Measurements from ENCODE around the gene PIH1D1. TPM values are rescaled to one million over a fixed set of nuclear protein-coding genes. Genes with fewer than 3 reads are reported as not detected.

The PIH1D1 gene
- total and polyA plus RNA-seq, 2 of the 13 experiments (the other 11 are each of a cell fraction or from before 2014, with no cell fraction given), result 110 to 137 TPM

DNA sequence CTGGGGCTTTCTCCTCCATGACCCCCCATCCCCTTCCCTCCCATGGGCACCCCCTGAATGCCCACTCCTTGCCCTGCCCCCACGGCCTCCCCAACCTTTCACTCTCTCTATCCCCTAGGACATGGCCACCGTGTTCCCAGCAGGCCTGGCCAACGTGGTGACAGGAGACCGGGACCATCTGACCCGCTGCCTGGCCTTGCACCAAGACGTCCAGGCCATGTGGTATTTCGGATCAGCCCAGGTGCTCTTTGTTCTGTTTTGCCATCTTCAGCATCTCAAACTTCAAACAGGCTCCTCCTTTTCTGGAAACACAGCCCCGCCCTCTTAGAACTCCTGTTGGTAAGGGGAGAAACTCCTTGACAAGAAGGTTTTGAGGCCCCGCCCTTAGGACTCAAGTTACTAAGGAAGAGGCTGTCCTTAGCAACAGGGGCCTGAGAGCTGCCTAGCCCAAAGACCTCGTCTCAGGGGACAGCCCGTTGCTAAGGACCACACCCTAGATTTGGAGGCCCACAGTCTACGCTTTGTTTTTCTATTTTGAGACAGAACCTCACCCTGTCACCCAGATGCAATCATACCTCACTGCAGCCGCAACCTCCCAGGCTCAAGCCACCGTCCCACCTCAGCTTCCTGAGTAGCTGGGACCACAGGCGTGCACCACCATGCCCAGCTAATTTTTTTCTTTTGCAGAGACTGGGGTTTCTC is 17.3 kb upstream of the PIH1D1 start (continued):
- TF ChIP-seq HMGXB4 (CRISPR knock-in tag; IDR thresholded peaks at IDR 0.05; ENCODE audit: borderline replicate concordance in 1 of 2, low read depth in 1 of 2) (no peak), KLF6 (CRISPR knock-in tag; IDR thresholded peaks at IDR 0.05) (no peak), KDM4B (CRISPR knock-in tag; IDR thresholded peaks at IDR 0.05) (no peak), ZNF740 (CRISPR knock-in tag; IDR thresholded peaks at IDR 0.05) (no peak), ZNF589 (CRISPR knock-in tag; conservative IDR thresholded peaks at IDR 0.05) (no peak), XBP1 (CRISPR knock-in tag; IDR thresholded peaks at IDR 0.05) (no peak), ZNF629 (CRISPR knock-in tag; conservative IDR thresholded peaks at IDR 0.05) (no peak), ZBTB8A (CRISPR knock-in tag; IDR thresholded peaks at IDR 0.05; ENCODE audit: borderline replicate concordance, low read depth) (no peak), ZNF282 (IDR thresholded peaks at IDR 0.05; ENCODE audit: partially characterized antibody) (no peak), JUNB (CRISPR knock-in tag; IDR thresholded peaks at IDR 0.05; ENCODE audit: borderline replicate concordance) (no peak), FLYWCH1 (CRISPR knock-in tag; IDR thresholded peaks at IDR 0.05) (no peak)
- TF ChIP-seq, protein P1, sequence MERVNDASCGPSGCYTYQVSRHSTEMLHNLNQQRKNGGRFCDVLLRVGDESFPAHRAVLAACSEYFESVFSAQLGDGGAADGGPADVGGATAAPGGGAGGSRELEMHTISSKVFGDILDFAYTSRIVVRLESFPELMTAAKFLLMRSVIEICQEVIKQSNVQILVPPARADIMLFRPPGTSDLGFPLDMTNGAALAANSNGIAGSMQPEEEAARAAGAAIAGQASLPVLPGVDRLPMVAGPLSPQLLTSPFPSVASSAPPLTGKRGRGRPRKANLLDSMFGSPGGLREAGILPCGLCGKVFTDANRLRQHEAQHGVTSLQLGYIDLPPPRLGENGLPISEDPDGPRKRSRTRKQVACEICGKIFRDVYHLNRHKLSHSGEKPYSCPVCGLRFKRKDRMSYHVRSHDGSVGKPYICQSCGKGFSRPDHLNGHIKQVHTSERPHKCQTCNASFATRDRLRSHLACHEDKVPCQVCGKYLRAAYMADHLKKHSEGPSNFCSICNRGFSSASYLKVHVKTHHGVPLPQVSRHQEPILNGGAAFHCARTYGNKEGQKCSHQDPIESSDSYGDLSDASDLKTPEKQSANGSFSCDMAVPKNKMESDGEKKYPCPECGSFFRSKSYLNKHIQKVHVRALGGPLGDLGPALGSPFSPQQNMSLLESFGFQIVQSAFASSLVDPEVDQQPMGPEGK (CRISPR knock-in tag; IDR thresholded peaks at IDR 0.05), result no peak
- TF ChIP-seq, protein P2, sequence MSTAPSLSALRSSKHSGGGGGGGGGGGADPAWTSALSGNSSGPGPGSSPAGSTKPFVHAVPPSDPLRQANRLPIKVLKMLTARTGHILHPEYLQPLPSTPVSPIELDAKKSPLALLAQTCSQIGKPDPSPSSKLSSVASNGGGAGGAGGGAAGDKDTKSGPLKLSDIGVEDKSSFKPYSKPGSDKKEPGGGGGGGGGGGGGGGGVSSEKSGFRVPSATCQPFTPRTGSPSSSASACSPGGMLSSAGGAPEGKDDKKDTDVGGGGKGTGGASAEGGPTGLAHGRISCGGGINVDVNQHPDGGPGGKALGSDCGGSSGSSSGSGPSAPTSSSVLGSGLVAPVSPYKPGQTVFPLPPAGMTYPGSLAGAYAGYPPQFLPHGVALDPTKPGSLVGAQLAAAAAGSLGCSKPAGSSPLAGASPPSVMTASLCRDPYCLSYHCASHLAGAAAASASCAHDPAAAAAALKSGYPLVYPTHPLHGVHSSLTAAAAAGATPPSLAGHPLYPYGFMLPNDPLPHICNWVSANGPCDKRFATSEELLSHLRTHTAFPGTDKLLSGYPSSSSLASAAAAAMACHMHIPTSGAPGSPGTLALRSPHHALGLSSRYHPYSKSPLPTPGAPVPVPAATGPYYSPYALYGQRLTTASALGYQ (CRISPR knock-in tag; IDR thresholded peaks at IDR 0.05), result no peak
- TF ChIP-seq, protein P3, sequence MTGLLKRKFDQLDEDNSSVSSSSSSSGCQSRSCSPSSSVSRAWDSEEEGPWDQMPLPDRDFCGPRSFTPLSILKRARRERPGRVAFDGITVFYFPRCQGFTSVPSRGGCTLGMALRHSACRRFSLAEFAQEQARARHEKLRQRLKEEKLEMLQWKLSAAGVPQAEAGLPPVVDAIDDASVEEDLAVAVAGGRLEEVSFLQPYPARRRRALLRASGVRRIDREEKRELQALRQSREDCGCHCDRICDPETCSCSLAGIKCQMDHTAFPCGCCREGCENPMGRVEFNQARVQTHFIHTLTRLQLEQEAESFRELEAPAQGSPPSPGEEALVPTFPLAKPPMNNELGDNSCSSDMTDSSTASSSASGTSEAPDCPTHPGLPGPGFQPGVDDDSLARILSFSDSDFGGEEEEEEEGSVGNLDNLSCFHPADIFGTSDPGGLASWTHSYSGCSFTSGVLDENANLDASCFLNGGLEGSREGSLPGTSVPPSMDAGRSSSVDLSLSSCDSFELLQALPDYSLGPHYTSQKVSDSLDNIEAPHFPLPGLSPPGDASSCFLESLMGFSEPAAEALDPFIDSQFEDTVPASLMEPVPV (CRISPR knock-in tag; IDR thresholded peaks at IDR 0.05), result no peak
- TF ChIP-seq, protein P4, sequence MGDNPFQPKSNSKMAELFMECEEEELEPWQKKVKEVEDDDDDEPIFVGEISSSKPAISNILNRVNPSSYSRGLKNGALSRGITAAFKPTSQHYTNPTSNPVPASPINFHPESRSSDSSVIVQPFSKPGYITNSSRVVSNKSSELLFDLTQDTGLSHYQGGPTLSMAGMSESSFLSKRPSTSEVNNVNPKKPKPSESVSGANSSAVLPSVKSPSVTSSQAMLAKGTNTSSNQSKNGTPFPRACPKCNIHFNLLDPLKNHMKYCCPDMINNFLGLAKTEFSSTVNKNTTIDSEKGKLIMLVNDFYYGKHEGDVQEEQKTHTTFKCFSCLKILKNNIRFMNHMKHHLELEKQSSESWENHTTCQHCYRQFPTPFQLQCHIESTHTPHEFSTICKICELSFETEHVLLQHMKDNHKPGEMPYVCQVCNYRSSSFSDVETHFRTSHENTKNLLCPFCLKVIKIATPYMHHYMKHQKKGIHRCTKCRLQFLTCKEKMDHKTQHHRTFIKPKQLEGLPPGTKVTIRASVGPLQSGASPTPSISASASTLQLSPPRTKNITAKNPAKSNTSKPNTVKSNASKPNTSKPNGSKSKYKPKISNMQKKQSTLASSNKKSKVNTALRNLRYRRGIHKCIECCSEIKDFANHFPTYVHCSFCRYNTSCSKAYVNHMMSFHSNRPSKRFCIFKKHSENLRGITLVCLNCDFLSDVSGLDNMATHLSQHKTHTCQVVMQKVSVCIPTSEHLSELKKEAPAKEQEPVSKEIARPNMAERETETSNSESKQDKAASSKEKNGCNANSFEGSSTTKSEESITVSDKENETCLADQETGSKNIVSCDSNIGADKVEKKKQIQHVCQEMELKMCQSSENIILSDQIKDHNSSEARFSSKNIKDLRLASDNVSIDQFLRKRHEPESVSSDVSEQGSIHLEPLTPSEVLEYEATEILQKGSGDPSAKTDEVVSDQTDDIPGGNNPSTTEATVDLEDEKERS (CRISPR knock-in tag; IDR thresholded peaks at IDR 0.05), result no peak
